Sciatic nerve (tissue), 2 donors: ENCODE data around the gene ABLIM3. TPM values are rescaled to one million over a fixed set of nuclear protein-coding genes. Genes with fewer than 3 reads are reported as not detected.
A peak's percentile ranks its signal among the peaks of the same experiment; 100 is the strongest.

Experiments
- ATAC-seq: fragments of 200-7000 bp; cut with Tn5 transposase; one replicate; pipeline ENCODE4 v1.9.1; 2020; ENCODE audit warnings: mild to moderate bottlenecking, moderate library complexity
- DNase-seq: peaks from one replicate; pipeline ENCODE4 v3.0.0-alpha.2; 2020; ENCODE audit warnings: low spot score
- intact Hi-C: fragments of 100-400 bp; cut with DNase I; formaldehyde crosslinking; loops from one replicate; pipeline ENCODE4 v1.14.2; 2022
- total RNA-seq: library from RNA; stranded (reverse); fragmentation: NEBNext Ultra II Directional; extraction: Animal tissue kit (Norgen Biotek cat#: 25700); gene quantifications from one replicate; pipeline ENCODE4 v1.2.1, GENCODE V29; 2021
- donor health status: DM: no; HTN: no; CAD: no.
- donor health status: DM: no; HTN: no; CAD: no.

Gene ABLIM3
- total RNA-seq, 1 donor from 2014 or later: 67.6 TPM

DNA sequence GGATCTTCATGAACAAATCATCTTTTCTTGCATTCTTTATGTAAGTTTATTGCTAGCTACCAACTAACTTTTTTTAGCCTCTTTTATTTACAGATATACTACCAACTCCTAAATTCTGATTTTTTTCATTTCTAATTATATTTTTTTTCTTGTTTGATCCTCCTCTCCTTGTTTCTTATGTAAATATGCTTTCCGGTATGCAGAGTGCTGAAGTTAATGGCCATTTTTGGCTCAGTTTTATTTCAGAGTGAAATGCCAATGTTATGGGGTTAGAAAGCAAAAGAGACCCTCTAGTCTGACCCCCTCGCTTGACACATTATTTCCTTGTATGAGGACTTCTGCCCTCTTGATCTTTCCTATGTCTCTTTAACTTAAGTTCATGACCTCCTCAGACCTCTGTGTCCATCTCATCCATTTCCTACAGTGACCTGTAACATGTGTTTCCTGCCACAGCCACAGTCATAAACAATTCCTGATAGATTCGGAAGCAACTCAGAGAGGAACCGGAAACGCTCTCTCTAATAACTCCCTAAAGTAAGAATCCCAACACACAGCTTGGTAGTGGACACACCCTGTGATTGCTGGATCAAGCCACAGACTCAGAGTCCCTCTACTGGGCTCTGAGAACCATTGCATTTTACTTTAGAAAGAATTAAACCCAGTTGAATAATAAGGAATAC is 87.5 kb downstream of the ABLIM3 start:
- intact Hi-C loops: loop anchor here (5.0 kb wide), 1 partner anchor 86 kb away; the partner anchor contains the start of gene ABLIM3
- ATAC-seq (peak; percentile 97), DNase-seq (no peak)

DNA sequence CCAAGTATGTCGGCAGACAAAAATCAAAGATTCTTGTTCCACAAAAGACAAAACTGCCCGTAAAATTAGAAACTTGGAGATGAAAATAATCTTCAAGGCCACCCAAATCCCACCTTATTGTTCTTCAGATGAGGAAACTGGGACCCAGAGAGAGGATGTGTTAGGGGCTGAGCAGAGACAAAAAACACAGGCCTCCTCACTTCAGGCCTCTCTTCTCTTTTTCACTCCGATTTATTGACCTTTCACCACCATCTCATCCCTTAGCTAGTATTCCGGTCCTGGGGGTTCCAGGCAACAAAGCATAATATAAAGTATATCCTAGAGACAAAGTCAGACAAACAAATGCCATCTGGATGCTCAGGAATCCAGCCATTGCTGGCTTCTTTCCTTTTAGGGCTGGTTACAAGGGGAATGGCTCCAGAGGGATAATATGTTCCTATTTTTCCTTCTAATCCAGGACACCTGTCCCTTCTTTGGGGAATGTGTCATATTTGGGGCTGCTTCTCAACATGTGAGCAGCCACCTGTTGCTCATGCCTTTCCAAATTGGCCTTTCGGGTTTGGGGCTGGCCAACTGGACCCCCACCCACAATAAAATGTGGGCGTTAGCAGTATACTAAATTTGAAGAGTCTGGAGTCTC is 88.1 kb downstream of the ABLIM3 start:
- intact Hi-C loops: loop anchor here (5.0 kb wide), 1 partner anchor 87 kb away; the partner anchor contains the start of gene ABLIM3
- ATAC-seq: peak; percentile 6
- no peak for DNase-seq

DNA sequence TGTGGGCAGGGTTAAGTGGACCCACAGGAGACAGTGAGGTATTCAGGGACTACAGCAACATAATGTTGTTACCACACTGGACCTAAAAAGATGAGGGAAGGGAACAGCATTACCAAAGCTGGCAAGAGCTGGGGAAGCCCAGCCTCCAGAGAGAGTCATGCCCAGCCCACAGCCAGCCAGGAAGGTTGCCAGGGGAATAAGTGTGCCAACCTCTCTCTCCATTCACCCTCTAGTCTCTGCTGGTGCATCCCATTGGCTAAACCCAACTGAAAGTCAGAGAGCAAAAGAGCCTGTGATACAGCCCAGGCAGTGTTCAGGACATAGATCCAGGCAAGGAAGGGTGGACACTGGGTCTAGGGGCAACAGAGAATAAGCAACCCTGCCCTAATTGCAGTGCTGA is 94.5 kb downstream of the ABLIM3 start:
- ATAC-seq: no peak
- intact Hi-C loops: no loop called here
- DNase-seq: no peak

DNA sequence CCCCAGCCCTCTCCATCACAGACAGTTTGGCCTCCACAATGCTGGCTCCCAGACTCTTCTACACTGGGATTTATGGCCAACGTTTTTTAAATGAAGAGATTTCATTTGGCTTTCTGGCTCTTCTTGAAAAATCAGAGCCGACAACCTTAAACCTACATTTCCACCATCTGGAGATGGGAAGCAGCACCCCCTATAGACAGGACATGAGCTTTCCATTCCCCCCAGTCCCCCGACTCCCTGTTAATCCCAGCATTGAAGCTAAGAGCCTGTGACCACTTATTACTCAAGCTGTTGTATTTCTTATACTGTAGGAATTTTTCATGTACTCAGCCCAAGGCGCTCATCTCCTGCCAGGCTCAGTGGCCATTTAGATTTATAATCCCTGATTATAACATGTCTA is 96.4 kb downstream of the ABLIM3 start:
- ATAC-seq (no peak), DNase-seq (no peak)
- intact Hi-C loops: no loop called here

DNA sequence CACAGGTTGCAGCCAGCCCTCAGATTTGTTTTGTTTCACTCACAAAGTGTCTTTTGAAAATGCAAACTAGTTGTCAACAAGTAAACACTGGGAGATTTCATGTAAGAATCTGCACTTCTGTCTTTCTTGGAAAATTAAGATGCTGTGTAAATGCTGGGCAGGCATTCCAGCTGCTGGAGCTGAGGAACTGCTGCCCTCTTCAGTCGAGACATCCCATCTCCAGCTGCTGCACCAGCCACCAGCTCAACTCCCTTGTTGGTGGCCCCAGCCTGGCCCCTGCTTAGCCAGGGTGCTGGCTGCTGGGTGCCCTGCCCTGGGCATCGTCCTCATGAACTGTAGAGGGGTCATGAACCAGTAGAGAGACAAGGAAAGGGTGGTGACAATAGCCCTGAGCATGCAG is 97.2 kb downstream of the ABLIM3 start:
- intact Hi-C loops: no loop called here
- ATAC-seq (no peak), DNase-seq (no peak)

DNA sequence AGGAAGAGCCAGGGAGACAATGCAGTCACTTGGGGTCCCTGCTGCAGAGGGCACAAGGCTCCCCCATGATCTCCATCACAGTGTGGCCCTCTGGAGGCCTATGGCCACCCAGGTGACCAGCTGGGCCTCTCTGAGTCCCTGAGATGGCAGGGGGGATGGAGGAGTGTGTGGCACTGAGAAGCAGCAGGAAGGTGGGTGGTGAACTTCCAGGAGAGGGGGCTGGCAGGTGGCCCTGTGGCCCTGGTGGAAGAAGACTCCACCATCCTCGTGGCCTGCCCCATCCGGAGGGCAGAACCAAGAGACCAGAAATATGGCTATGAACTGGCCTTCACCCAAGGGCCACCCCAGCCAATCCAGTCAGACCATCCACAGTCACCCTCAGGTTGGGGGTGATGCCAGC is 98.6 kb downstream of the ABLIM3 start:
- ATAC-seq: peak; percentile 13
- intact Hi-C loops: no loop called here
- DNase-seq: no peak

DNA sequence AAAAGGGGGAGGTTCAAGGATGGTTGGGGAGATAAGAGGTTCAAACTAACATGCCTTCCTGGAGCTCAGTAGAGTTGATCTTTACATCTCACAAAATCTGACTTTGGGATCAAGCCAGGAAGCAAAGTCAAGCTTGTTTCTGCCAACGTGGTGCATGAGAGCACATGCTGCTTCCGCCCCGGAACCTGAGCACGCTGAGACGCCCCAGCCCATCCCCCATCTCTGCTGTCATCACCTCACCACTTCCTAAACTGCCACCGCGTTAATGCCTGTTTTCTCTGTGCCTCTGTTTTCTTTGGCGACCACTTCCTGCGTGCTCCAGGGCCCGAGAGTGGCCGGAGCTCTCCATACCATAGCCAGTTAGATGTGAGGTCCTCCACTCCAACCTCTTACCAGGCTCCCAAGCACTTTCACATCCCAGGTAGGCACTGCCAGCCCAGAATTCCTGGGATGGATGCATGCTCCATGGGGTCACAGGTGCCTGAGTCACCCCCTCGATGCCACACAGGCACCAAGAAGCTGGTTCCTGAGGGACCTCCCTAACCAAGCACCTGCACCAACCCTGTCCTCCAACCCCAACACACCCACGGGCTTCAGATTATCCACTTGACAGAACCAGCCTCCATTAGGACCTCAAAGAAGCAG is 99.2 kb downstream of the ABLIM3 start:
- peak; percentile 49 for ATAC-seq
- no peak for DNase-seq
- intact Hi-C loops: no loop called here

DNA sequence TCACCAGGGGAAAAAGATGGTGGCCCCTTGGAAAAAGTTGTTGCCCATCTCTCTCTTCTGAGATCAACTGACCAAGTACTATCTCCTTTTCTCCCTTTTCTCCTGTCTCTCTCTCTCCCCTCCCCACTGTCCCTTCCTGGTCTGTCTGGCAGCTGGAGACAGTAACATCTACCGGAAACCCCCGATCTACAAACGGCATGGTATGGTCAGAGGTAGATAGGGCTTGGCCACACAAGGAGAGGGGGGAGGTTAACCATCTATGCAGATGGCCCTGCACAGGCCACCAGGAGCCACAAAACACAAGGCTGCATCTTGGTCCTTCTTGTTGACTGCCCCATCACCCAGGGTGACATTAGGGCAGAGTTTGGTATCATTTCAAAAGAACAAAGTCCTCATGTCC is 101.0 kb downstream of the ABLIM3 start:
- ATAC-seq (no peak), DNase-seq (no peak)
- intact Hi-C loops: no loop called here

DNA sequence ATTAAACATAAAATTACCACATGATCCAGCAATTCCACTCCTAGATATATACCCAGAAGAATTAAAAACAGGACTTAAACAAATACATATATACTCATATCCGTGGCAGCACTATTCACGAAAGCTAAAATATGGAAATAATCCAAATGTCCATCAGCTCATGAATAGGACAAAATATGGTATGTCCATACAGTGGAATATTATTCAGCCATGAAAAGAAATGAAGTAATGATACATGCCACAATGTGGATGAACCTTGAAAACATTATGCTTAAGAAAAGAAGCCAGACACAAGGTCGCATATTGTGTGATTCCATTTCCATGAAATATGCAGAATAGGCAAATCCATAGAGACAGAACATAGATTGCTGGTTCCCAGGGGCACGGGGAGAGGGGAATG is 105.6 kb downstream of the ABLIM3 start:
- no peak for DNase-seq
- no peak for ATAC-seq

DNA sequence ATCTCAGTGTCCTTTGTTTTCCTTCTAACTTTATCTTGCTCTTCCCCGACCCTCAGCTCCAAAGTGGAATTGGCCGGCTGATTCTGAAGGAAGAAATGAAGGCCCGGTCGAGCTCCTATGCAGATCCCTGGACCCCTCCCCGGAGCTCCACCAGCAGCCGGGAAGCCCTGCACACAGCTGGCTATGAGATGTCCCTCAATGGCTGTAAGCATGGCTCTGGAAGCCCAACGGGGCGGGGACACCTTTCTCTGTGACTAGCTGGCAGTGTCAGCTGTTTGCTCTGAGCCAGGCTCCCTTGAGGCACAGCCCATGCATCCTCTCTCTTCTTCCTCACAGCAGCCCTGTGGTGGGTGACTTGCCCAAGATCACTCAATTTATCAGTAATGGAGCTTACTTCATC is 106.4 kb downstream of the ABLIM3 start:
- intact Hi-C loops: no loop called here
- DNase-seq (no peak), ATAC-seq (no peak)

More for the DNA sequence above, 105.6 kb downstream of the ABLIM3 start:
- intact Hi-C loops: no loop called here

DNA sequence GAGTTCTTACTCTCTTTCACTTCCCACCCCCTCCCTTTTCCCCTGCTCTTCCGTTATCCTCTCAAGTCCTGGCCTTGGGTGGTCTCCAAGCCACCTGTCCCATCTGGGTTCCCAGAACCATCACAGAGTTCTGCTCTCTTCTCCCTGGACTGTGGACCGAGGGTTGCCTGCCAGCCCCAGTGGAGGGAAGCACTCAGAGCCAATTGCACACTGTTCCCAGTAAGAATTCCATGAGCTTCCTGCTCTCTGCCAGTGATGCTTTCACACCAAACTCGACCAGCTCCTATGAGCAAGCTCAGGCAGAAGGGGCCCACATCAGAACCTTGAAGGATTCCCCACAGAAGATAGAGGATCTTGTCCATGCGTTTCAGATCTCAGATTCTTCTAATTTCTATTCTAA is 110.3 kb downstream of the ABLIM3 start:
- no peak for ATAC-seq
- DNase-seq: no peak
- intact Hi-C loops: no loop called here

DNA sequence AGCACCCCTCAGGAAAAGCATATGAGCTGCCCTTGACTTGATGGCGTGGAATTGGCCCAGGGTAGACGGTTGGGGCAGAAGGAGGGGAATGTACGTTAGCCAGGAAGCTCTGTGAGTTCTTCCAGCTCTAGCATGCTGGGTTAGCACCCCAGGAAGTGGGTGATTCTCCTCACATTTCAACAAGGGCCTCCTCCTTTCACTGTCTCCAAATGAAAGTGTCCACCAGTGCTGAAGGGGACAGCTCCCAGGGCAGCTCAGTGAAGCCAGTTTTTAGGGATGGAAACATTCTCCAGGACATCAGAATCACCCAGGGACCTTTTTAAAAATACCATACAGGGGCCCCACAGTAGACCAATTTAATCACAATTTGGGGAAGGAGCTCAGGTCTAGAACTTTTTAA is 113.2 kb downstream of the ABLIM3 start:
- intact Hi-C loops: no loop called here
- DNase-seq (no peak), ATAC-seq (no peak)

DNA sequence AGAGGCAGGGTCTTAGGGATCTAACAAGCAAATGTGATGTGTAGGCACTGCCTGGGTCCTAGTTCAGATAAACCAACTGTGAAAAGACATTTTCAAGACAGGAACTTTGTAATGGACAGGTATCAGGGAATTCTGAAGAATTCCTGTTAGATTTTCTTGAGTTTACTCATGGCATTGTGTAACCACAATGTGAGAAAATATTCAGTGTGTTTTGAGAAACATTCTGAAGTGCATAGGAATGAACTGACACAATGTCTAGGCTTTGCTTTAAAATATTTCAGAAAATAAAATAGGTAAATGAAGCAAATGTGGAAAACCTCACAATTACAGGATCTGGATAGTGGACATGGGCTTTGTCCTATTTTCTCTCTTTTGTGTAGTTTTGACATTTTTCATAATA is 115.2 kb downstream of the ABLIM3 start:
- intact Hi-C loops: no loop called here
- DNase-seq (no peak), ATAC-seq (no peak)

DNA sequence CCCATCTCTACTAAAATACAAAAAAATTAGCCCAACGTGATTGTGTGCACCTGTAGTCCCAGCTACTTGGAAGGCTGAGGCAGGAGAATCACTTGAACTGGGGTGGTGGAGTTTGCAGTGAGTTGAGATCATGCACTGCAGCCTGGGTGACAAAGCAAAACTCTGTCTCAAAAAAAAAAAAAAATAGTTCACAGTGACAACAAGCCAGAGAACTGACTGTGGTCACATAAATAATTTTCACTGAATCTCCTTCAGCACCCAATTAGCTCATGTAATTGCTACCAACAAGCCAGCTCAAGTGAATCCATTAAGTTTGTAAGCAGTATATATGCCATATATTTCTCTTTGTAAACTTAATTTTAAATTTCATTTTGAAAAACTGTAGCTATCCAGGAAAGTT is 115.8 kb downstream of the ABLIM3 start:
- DNase-seq (no peak), ATAC-seq (no peak)
- intact Hi-C loops: no loop called here

DNA sequence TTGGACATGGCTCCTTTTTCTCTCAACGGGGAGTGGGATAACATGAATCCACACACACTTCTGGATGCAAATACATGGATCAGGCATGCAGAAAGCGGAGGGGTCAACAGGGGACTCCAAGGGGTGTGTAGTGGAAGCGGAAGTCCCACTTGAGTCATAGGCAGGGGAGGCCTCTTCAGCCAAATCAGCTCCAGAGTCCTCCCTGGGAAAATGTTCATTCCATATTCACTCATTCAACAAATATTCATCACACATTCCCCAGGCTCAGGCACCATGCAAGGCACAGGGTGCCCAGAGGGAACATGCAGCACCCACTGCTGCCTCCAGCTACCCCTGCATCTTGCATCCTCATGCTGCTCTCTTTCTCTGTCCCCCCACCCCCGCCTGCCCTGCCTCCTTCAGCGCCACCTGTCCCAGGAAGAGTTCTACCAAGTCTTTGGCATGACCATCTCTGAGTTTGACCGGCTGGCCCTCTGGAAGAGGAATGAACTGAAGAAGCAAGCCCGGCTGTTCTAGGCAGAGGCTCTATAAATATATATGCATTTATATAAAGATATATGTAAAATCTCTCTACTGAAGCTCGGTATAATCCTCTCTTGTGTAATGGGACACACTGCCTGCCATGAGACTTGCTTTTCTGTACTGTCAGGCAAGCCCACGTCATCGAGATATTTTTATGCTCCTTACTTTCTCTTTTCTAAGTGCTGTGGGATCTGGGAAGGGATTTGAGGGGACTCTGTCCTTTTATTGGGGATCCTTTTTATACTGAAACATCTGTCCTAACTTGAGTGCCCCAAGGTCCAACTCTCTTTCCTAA is 116.8 kb downstream of the ABLIM3 start:
- DNase-seq (no peak), ATAC-seq (no peak)
- intact Hi-C loops: no loop called here

DNA sequence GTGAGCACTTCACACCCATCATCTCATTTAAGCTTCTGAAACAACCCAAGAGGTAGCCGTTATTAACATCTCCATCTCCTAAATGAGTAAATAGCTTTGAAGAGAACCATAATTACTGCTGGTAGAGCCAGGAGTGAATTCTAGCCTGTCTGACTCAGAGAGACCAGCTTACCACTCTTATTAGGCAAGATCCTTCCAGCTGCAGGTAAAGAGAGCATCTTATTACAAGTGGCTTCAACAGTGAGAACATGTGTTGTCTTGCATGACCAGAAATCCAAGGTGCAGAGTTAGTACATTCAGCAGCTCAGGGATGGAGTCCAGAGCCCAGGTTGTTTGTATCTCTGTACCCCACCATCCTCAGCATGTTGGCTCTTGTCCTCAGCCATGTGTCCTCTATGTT is 119.5 kb downstream of the ABLIM3 start:
- no peak for DNase-seq
- intact Hi-C loops: no loop called here
- ATAC-seq: no peak

DNA sequence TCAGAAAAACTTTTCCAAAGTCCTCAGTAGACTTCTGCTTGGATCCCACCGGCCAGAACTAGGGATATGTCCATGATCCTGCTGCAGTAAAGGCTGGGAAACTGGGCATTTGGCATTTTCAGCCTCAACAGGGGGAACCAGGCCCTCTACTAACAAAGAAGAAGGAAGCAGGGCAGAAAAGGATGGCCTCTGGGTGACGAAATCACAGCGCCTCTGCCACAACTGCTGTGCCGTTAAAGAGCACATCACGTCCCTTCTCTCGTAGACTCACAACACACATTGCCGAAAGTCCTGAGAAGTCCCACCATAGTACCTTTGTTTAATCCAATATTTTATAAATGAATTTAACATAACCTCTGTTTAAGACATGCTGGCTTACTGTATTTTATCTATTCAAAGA is 120.0 kb downstream of the ABLIM3 start:
- no peak for DNase-seq
- ATAC-seq: no peak
- intact Hi-C loops: no loop called here

DNA sequence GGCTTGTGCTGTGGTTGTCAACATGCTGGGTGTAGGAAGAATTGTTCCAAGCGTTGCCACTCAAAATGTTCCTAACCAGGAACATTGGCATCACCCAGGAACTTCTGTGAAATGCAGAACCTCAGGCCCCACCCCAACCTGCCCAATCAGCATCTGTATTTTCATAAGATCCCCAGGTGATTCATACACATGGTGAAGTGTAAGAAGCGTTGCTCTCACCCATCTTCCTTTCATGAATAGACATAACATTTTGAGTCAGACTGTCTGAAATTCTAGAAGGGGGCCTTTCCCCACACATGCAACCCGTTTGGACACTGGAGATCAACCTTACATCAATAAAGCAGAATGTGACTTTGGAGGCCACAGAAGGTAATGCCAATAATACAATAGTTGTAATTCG is 121.0 kb downstream of the ABLIM3 start:
- no peak for DNase-seq
- no peak for ATAC-seq
- intact Hi-C loops: no loop called here

DNA sequence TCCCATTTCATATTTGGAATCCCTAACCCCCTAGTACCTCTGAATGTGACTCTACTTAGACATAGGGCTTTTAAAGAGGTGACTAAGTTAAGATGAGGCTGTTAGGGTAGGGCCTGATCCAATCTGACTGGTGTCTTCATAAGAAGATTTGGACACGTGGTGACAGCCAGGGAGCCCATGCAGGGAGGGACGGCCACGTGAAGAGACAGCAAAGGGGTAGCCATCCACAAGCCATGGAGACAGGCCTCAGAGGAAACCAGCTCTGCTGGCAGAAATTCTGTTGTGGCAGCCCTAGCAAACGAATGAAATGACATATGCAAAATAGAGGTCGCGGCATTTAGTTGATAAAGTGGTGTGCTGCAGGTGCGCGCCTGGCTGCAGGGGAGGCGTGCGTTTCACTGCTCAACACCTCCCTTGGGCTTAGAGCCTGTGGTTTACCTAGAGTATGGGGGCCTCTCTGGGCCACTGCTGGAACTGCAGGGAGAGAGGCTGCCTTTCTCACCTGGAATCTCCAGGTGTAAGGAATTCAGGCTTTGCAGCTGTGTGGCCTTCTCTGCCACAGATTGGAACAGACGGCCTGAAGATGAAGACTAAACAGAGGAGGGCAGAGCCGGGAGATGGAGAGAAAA is 123.3 kb downstream of the ABLIM3 start:
- intact Hi-C loops: no loop called here
- no peak for ATAC-seq
- no peak for DNase-seq
